GM23338 (cell line): Measurements from ENCODE around the gene TAF1B.

ENCODE experiments used
- CREB1 ChIP-seq: fragments of 250-450 bp; sonication (Bioruptor Pico); IDR thresholded peaks from 2 replicates; pipeline ENCODE4 v1.5.0; 2020; ENCODE audit warnings: low read depth, mild to moderate bottlenecking, moderate library complexity
- CTCF ChIP-seq, 2 experiments: fragments of 200-600 bp in 1 of 2; sonication (generic) in 1 of 2; conservative IDR thresholded peaks; 2 replicates each; pipeline versions ENCODE4 v1.5.1 to v1.6.1; 2016 to 2017; ENCODE audit warnings: antibody characterized with exemption in 2 of 2, low read depth in 2 of 2, mild to moderate bottlenecking in 2 of 2, moderate library complexity in 1 of 2
- ETS1 ChIP-seq: IDR thresholded peaks from 2 replicates; pipeline ENCODE4 v1.6.1; 2016; ENCODE audit warnings: antibody characterized with exemption
- EZH2 ChIP-seq: fragments of 200-600 bp; sonication (generic); IDR thresholded peaks from one replicate; pipeline ENCODE4 v1.8.0; 2017; ENCODE audit warnings: antibody characterized with exemption, mild to moderate bottlenecking, low read depth; ENCODE audit not compliant: unreplicated experiment
- EZH2phosphoT487 ChIP-seq: fragments of 200-600 bp; sonication (generic); IDR thresholded peaks from one replicate; pipeline ENCODE4 v1.8.1; 2018; ENCODE audit warnings: antibody characterized with exemption; ENCODE audit not compliant: unreplicated experiment
- JUNB ChIP-seq: IDR thresholded peaks from one replicate; pipeline ENCODE4 v1.6.1; 2016; ENCODE audit warnings: antibody characterized with exemption; ENCODE audit not compliant: unreplicated experiment
- NANOG ChIP-seq: IDR thresholded peaks from 2 replicates; pipeline ENCODE4 v1.6.1; 2016; ENCODE audit warnings: antibody characterized with exemption, borderline replicate concordance
- POLR2AphosphoS5 ChIP-seq: IDR thresholded peaks from 2 replicates; pipeline ENCODE4 v1.6.1; 2016; ENCODE audit warnings: antibody characterized with exemption, low read depth
- REST ChIP-seq: IDR thresholded peaks from one replicate; pipeline ENCODE4 v1.6.1; 2018; ENCODE audit warnings: antibody characterized with exemption; ENCODE audit not compliant: unreplicated experiment
- STAT1 ChIP-seq: IDR thresholded peaks from one replicate; pipeline ENCODE4 v1.6.1; 2016; ENCODE audit warnings: antibody characterized with exemption; ENCODE audit not compliant: unreplicated experiment
- ZNF114 ChIP-seq: fragments of 250-450 bp; sonication (Bioruptor Pico); IDR thresholded peaks from 2 replicates; pipeline ENCODE4 v1.5.0; 2020; ENCODE audit warnings: mild to moderate bottlenecking, moderate library complexity
- ZNF331 ChIP-seq: fragments of 250-450 bp; sonication (Bioruptor Pico); IDR thresholded peaks from 2 replicates; pipeline ENCODE4 v1.5.0; 2020; ENCODE audit warnings: low read depth, mild to moderate bottlenecking, moderate library complexity
- ZNF462 ChIP-seq: fragments of 250-450 bp; sonication (Bioruptor Pico); IDR thresholded peaks from 2 replicates; pipeline ENCODE4 v1.5.0; 2020; ENCODE audit warnings: mild to moderate bottlenecking, moderate library complexity

GRCh38 chr2:9914384-9915065, 71.3 kb downstream of the TAF1B start:
- TF ChIP-seq CTCF (conservative IDR thresholded peaks at IDR 0.05; ENCODE audit: low read depth in 2 of 2) (no peak), EZH2 (no peak), REST (no peak), ETS1 (no peak), POLR2AphosphoS5 (no peak), CREB1 (no peak), EZH2phosphoT487 (no peak), STAT1 (no peak), ZNF462 (CRISPR knock-in tag) (no peak), JUNB (no peak), ZNF331 (CRISPR knock-in tag) (no peak), NANOG (no peak), ZNF114 (no peak)
